H1 (cell line): ENCODE data around the gene SLC28A2. TPM values are rescaled to one million over a fixed set of nuclear protein-coding genes. Genes with fewer than 3 reads are reported as not detected.

Source experiments
- CTCF ChIA-PET: fragments of 300-600 bp; sonication (Branson Sonifier 250); formaldehyde crosslinking; loops from one replicate; lab custom pipeline; 2021; ENCODE audit not compliant: partially characterized antibody; lab: Charles Lee
- POLR2A ChIA-PET: fragments of 300-600 bp; sonication (Branson Sonifier 250); formaldehyde crosslinking; loops from one replicate; lab custom pipeline; 2021; ENCODE audit warnings: inconsistent platforms; ENCODE audit not compliant: partially characterized antibody; lab: Charles Lee
- DNase-seq, 2 experiments: peaks; one replicate each; pipeline versions ENCODE4 v3.0.0 to v3.0.0-alpha.2; 2010 to 2022; ENCODE audit warnings: low spot score in 2 of 2, low read depth in 1 of 2, mixed read lengths in 1 of 2
- FAIRE-seq: peaks from 2 replicates; lab custom pipeline; 2011; peaks lifted over from hg19 to GRCh38; lab: Jason Lieb, UNC
- H2AFZ ChIP-seq: 2 replicates; pipeline ENCODE4 v1.8.1; 2012; ENCODE audit warnings: low read length, inconsistent platforms
- H2AK5ac ChIP-seq: 2 replicates; pipeline ENCODE4 v1.6.1; 2013; ENCODE audit warnings: low read depth, low read length
- H2BK120ac ChIP-seq: replicated peaks from 2 replicates; pipeline ENCODE3; 2013; ENCODE audit warnings: low read depth, low read length, inconsistent platforms
- H2BK12ac ChIP-seq: 2 replicates; pipeline ENCODE4 v1.6.1; 2013; ENCODE audit warnings: low read depth, low read length
- H2BK15ac ChIP-seq: 2 replicates; pipeline ENCODE4 v1.6.1; 2013; ENCODE audit warnings: low read length
- H2BK20ac ChIP-seq: 2 replicates; pipeline ENCODE4 v1.6.1; 2013; ENCODE audit warnings: low read length
- H2BK5ac ChIP-seq: 2 replicates; pipeline ENCODE4 v1.6.1; 2013; ENCODE audit warnings: low read depth, low read length
- H3K14ac ChIP-seq: 2 replicates; pipeline ENCODE4 v1.6.1; 2013; ENCODE audit warnings: inconsistent platforms; ENCODE audit not compliant: insufficient read length
- H3K18ac ChIP-seq: 2 replicates; pipeline ENCODE4 v1.6.1; 2013; ENCODE audit warnings: low read length; ENCODE audit errors: extremely low read depth
- H3K23ac ChIP-seq: 2 replicates; pipeline ENCODE4 v1.6.1; 2013; ENCODE audit warnings: inconsistent platforms; ENCODE audit not compliant: insufficient read length
- H3K23me2 ChIP-seq: 2 replicates; pipeline ENCODE4 v1.6.1; 2013; ENCODE audit warnings: low read depth, low read length
- H3K27ac ChIP-seq: 2 replicates; pipeline ENCODE4 v1.6.1; 2011; ENCODE audit warnings: low read depth, low read length, inconsistent platforms
- H3K27me3 ChIP-seq, 4 experiments: replicated peaks in 1 of 4; 1 replicate in 1 of 4; 2 replicates in 3 of 4; pipeline versions ENCODE4 v1.6.1 to v1.8.1; 2011 to 2013; ENCODE audit warnings: low read length in 3 of 4, mild to moderate bottlenecking in 3 of 4, inconsistent platforms in 2 of 4, mixed read lengths in 2 of 4, moderate library complexity in 1 of 4; ENCODE audit not compliant: control insufficient read depth in 3 of 4, insufficient read depth in 3 of 4; ENCODE audit errors: extremely low read depth in 1 of 4
- H3K36me3 ChIP-seq, 4 experiments: 2 replicates each; pipeline versions ENCODE4 v1.6.1 to v1.8.1; 2011 to 2013; ENCODE audit warnings: mild to moderate bottlenecking in 4 of 4, low read length in 3 of 4, moderate library complexity in 2 of 4, control low read depth in 1 of 4, inconsistent platforms in 1 of 4; ENCODE audit not compliant: insufficient read depth in 4 of 4, control insufficient read depth in 2 of 4
- H3K4ac ChIP-seq: replicated peaks from 2 replicates; pipeline ENCODE3; 2013; ENCODE audit warnings: low read length, low read depth, mixed read lengths, inconsistent platforms; ENCODE audit not compliant: insufficient read length
- H3K4me1 ChIP-seq, 4 experiments: replicated peaks in 1 of 4; 1 replicate in 1 of 4; 2 replicates in 3 of 4; pipeline versions ENCODE4 v1.6.1 to v1.8.1; 2011 to 2013; ENCODE audit warnings: low read length in 3 of 4, inconsistent platforms in 2 of 4, mixed read lengths in 1 of 4; ENCODE audit not compliant: insufficient read depth in 4 of 4, control insufficient read depth in 3 of 4
- H3K4me2 ChIP-seq, 2 experiments: 2 replicates each; pipeline versions ENCODE4 v1.6.1 to v1.8.1; 2011 to 2013; ENCODE audit warnings: low read depth in 2 of 2, low read length in 2 of 2, control low read depth in 1 of 2, inconsistent platforms in 1 of 2, mild to moderate bottlenecking in 1 of 2; ENCODE audit not compliant: insufficient read depth in 1 of 2
- H3K4me3 ChIP-seq, 4 experiments: fragments of 200-600, 300-600 bp in 1 of 4; sonication (generic), shearing (Covaris generic), sonication (Bioruptor Twin) in 1 of 4; 2 replicates each; pipeline versions ENCODE4 v1.5.1 to v1.8.1; 2011 to 2016; ENCODE audit warnings: low read length in 4 of 4, low read depth in 3 of 4, control low read depth in 2 of 4, inconsistent platforms in 2 of 4, mild to moderate bottlenecking in 2 of 4, mixed read lengths in 1 of 4, moderate library complexity in 1 of 4; ENCODE audit not compliant: insufficient read depth in 2 of 4; ENCODE audit errors: extremely low read depth in 1 of 4
- H3K56ac ChIP-seq: replicated peaks from 2 replicates; pipeline ENCODE3; 2013; ENCODE audit warnings: low read depth, mild to moderate bottlenecking, mixed read lengths, low read length, inconsistent platforms; ENCODE audit not compliant: insufficient read length
- H3K79me1 ChIP-seq: 2 replicates; pipeline ENCODE4 v1.6.1; 2013; ENCODE audit warnings: low read depth, low read length, control low read depth
- H3K79me2 ChIP-seq, 2 experiments: 2 replicates each; pipeline versions ENCODE4 v1.6.1 to v1.8.1; 2012 to 2013; ENCODE audit warnings: low read length in 2 of 2, mild to moderate bottlenecking in 2 of 2, inconsistent platforms in 1 of 2; ENCODE audit not compliant: insufficient read depth in 2 of 2, control insufficient read depth in 1 of 2
- H3K9ac ChIP-seq, 4 experiments: replicated peaks in 1 of 4; 1 replicate in 1 of 4; 2 replicates in 3 of 4; pipeline versions ENCODE4 v1.6.1 to v1.8.1; 2011 to 2013; ENCODE audit warnings: low read depth in 3 of 4, low read length in 3 of 4, control low read depth in 2 of 4, mild to moderate bottlenecking in 2 of 4, moderate library complexity in 2 of 4, inconsistent platforms in 1 of 4; ENCODE audit errors: extremely low read depth in 1 of 4
- H3K9me3 ChIP-seq, 2 experiments: 2 replicates each; pipeline versions ENCODE4 v1.6.1 to v1.8.1; 2012 to 2013; ENCODE audit warnings: mild to moderate bottlenecking in 2 of 2, moderate library complexity in 2 of 2, control low read depth in 1 of 2, inconsistent platforms in 1 of 2, low read depth in 1 of 2, low read length in 1 of 2, mixed read lengths in 1 of 2; ENCODE audit not compliant: insufficient read depth in 2 of 2
- H4K20me1 ChIP-seq, 2 experiments: replicated peaks in 1 of 2; 2 replicates each; pipeline versions ENCODE3 to v1.8.1; 2011 to 2013; ENCODE audit warnings: inconsistent platforms in 2 of 2, low read length in 2 of 2, mild to moderate bottlenecking in 1 of 2; ENCODE audit not compliant: insufficient read depth in 2 of 2, control insufficient read depth in 1 of 2
- H4K5ac ChIP-seq: 2 replicates; pipeline ENCODE4 v1.6.1; 2013; ENCODE audit warnings: low read length, low read depth, mixed read lengths, inconsistent platforms; ENCODE audit not compliant: insufficient read length
- H4K8ac ChIP-seq: 2 replicates; pipeline ENCODE4 v1.8.0; 2013; ENCODE audit warnings: mild to moderate bottlenecking, moderate library complexity, low read length, inconsistent platforms; ENCODE audit not compliant: insufficient read depth; ENCODE audit errors: extremely low read depth
- H4K91ac ChIP-seq: replicated peaks from 2 replicates; pipeline ENCODE3; 2013; ENCODE audit warnings: low read length, mixed read lengths, inconsistent platforms; ENCODE audit not compliant: insufficient read length
- ASH2L ChIP-seq: fragments of 200-600, 300-600 bp; sonication (generic); IDR thresholded peaks from one replicate; pipeline ENCODE4 v1.7.1; 2017; ENCODE audit warnings: low read length
- ATF3 ChIP-seq: IDR thresholded peaks from 2 replicates; pipeline ENCODE4 v1.6.1; 2011; ENCODE audit warnings: low read depth, mild to moderate bottlenecking, low read length; ENCODE audit not compliant: insufficient read depth
- CEBPB ChIP-seq: IDR thresholded peaks from 2 replicates; pipeline ENCODE4 v1.6.1; 2012; ENCODE audit warnings: low read depth, low read length
- CTBP2 ChIP-seq: IDR thresholded peaks from 2 replicates; pipeline ENCODE4 v1.7.0; 2011; ENCODE audit warnings: borderline replicate concordance, mild to moderate bottlenecking, moderate library complexity, mixed read lengths, low read length; ENCODE audit not compliant: insufficient read depth, insufficient read length
- EP300 ChIP-seq, 2 experiments: IDR thresholded peaks; 1 replicate in 1 of 2; 2 replicates in 1 of 2; pipeline ENCODE4 v1.6.1; 2011 to 2012; ENCODE audit warnings: low read depth in 2 of 2, low read length in 2 of 2, mild to moderate bottlenecking in 2 of 2, borderline replicate concordance in 1 of 2, inconsistent platforms in 1 of 2, moderate library complexity in 1 of 2
- NRF1 ChIP-seq: IDR thresholded peaks from 2 replicates; pipeline ENCODE4 v1.6.1; 2011; ENCODE audit warnings: mild to moderate bottlenecking, low read depth, low read length, improper control_type of control experiment
- PHF8 ChIP-seq: fragments of 200-600 bp; sonication (generic); conservative IDR thresholded peaks from 2 replicates; pipeline ENCODE4 v1.7.1; 2012; ENCODE audit warnings: low read depth, mild to moderate bottlenecking, inconsistent platforms, low read length, moderate library complexity
- RFX5 ChIP-seq: IDR thresholded peaks from 2 replicates; pipeline ENCODE4 v1.6.1; 2011; ENCODE audit warnings: low read depth, low read length, improper control_type of control experiment, borderline replicate concordance
- SP2 ChIP-seq: IDR thresholded peaks from 2 replicates; pipeline ENCODE4 v1.6.1; 2012; ENCODE audit warnings: mild to moderate bottlenecking, low read length, inconsistent platforms
- TAF7 ChIP-seq: optimal IDR thresholded peaks from 2 replicates; pipeline ENCODE3; 2011; ENCODE audit warnings: low read depth, mild to moderate bottlenecking, inconsistent platforms, low read length, moderate library complexity, borderline replicate concordance
- ZNF274 ChIP-seq: IDR thresholded peaks from 2 replicates; pipeline ENCODE4 v1.7.0; 2012; ENCODE audit warnings: low read length, borderline replicate concordance; ENCODE audit errors: extremely low read depth
- WGBS, 2 experiments: shearing (Covaris generic) in 1 of 2; methylation state at CpG; one replicate each; pipeline versions ENCODE4 v1.1.6 to v1.1.7; 2013 to 2015; ENCODE audit warnings: low lambda C conversion rate in 2 of 2, mixed read lengths in 2 of 2, inconsistent platforms in 1 of 2, low coverage in 1 of 2, missing lambda C conversion rate in 1 of 2; ENCODE audit not compliant: insufficient replicate concordance in 2 of 2, insufficient coverage in 1 of 2, insufficient read length in 1 of 2; ENCODE audit errors: extremely low coverage in 1 of 2, missing lambda C conversion rate in 1 of 2; 5-methylcytosine and 5-hydroxymethylcytosine counted together
- polyA plus RNA-seq, 7 experiments: library from polyadenylated mRNA; depleted of rRNA in 3 of 7; stranded (reverse) in 5 of 7; unstranded in 2 of 7; fragments of >200 nt in 5 of 7; fragments of 200-250 nt in 2 of 7; gene quantifications; 1 replicate in 5 of 7; 2 replicates in 1 of 7; 4 replicates in 1 of 7; pipeline versions ENCODE4 v1.2.1 to v1.2.3, GENCODE V29; 2011 to 2013; ENCODE audit warnings: missing spikeins in 2 of 7, mixed read lengths in 2 of 7
- total RNA-seq: library from RNA; stranded (reverse); fragmentation: NEBNext Ultra II Directional; extraction: Animal tissue kit (Norgen Biotek cat#: 25700); gene quantifications from 2 replicates; pipeline ENCODE4 v1.2.1, GENCODE V29; 2021
- TF ChIP-seq, protein P1 (sequence below): IDR thresholded peaks from 2 replicates; pipeline ENCODE4 v1.6.1; 2012; ENCODE audit warnings: low read length, inconsistent platforms

SLC28A2 gene
- total and polyA plus RNA-seq, 2 of the 8 experiments (the other 6 are each of a cell fraction or from before 2014, with no cell fraction given) = 0.11 TPM; not detected in 1

GRCh38 chr15:45285413-45285812, 33.4 kb downstream of the SLC28A2 start:
- H3K27me3 ChIP-seq = no peaks in the 10 kb centered on the region
- no peak overlapping the region for H3K56ac ChIP-seq
- H4K5ac ChIP-seq = no peak overlapping the region
- H2BK120ac ChIP-seq = no peak overlapping the region
- no peak overlapping the region for H3K18ac ChIP-seq
- H3K4me1 ChIP-seq = no peaks in the 10 kb centered on the region
- no peak overlapping the region for H3K4ac ChIP-seq
- no peaks in the 10 kb centered on the region for H3K79me1 ChIP-seq
- 61% methylated on average over 2 of the region's 2 CpGs; no CpG with 5 or more reads in 1 of the 2 experiments for WGBS, 2 experiments
- H4K8ac ChIP-seq = no peak overlapping the region
- no peak overlapping the region for H2BK15ac ChIP-seq
- no peak overlapping the region for H2BK12ac ChIP-seq
- no peaks in the 10 kb centered on the region for H3K23me2 ChIP-seq
- no peak overlapping the region for H3K4me3 ChIP-seq
- H3K9ac ChIP-seq = no peak overlapping the region
- DNase-seq (no peak), FAIRE-seq (no peak)
- no peak overlapping the region for H3K4me2 ChIP-seq
- H2BK20ac ChIP-seq = no peak overlapping the region
- H3K9me3 ChIP-seq = no peaks in the 10 kb centered on the region
- no peak overlapping the region for H3K27ac ChIP-seq
- H3K14ac ChIP-seq = no peak overlapping the region
- H4K91ac ChIP-seq = no peak overlapping the region
- H3K23ac ChIP-seq = no peak overlapping the region
- H2AK5ac ChIP-seq = no peak overlapping the region
- H3K36me3 ChIP-seq = no peaks in the 10 kb centered on the region
- no peaks in the 10 kb centered on the region for H4K20me1 ChIP-seq
- ChIA-PET CTCF (no interaction called here), POLR2A (no interaction called here)
- H2BK5ac ChIP-seq = no peak overlapping the region
- H3K79me2 ChIP-seq = no peaks in the 10 kb centered on the region
- H2AFZ ChIP-seq = no peak overlapping the region
- TF ChIP-seq ATF3 (no peak), TAF7 (no peak), RFX5 (no peak), ASH2L (no peak), SP2 (no peak), NRF1 (no peak), PHF8 (no peak), EP300 (IDR thresholded peaks at IDR 0.05; ENCODE audit: borderline replicate concordance in 1 of 2, low read depth in 2 of 2, low read length in 2 of 2) (no peak), CTBP2 (no peak), ZNF274 (no peak), CEBPB (no peak)
- TF ChIP-seq, protein P1, sequence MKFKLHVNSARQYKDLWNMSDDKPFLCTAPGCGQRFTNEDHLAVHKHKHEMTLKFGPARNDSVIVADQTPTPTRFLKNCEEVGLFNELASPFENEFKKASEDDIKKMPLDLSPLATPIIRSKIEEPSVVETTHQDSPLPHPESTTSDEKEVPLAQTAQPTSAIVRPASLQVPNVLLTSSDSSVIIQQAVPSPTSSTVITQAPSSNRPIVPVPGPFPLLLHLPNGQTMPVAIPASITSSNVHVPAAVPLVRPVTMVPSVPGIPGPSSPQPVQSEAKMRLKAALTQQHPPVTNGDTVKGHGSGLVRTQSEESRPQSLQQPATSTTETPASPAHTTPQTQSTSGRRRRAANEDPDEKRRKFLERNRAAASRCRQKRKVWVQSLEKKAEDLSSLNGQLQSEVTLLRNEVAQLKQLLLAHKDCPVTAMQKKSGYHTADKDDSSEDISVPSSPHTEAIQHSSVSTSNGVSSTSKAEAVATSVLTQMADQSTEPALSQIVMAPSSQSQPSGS = no peak
